Stimulated activated CD8-positive, alpha-beta memory T cell treated with anti-CD3 and anti-CD28 coated beads, Interleukin-12 subunit alpha, Interleukin-12 subunit beta, amount 100 ng/mL, for 1 hour (primary cell): ENCODE results near the gene ZNF717.
"Not testable (repeated sequence)": the region's sequence is repeated elsewhere in the genome, so short reads cannot be mapped to it uniquely, and the experiment has no call there.

Source experiments
- DNase-seq: peaks from one replicate; pipeline ENCODE4 v3.0.0-alpha.2; 2020; ENCODE audit warnings: low read depth

ZNF717 gene

DNA sequence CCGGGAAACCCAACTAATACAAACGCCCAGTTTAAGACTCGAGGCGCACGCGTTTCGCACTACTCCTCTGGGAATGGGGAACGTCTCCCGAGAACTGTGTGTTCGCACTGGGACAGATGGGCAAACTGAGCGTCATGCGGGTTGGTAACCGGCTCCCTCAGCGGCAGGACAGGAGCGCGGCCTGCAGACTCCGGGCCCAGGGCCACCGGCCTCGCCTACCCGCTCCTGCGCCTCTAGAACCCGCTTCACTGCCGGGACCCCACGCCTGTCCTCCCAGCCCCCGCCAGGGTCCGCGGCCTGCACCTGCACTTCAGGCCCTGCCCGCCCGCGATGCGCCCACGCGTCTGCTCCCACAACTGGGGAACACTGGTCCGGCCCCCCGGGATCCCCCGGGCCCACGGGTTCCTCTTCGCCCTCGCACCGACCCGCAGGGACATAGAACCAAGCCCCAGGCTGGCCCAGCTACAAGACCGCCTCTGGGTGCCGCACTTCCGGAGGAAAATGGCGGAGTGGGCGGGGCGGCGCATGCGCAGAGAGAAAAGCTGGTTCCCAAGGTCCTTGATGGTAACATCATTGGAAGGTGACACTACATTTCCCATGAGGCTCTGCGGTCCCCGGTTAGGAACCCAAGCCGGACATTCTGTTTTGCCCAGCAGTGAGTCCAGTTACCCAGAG is at the start of gene ZNF717:
Gene ZNF717 (minus strand): TSS at position 469 of the 675 bp plus-strand sequence. CDS start 2,187 bp downstream, outside the sequence.
- peak; percentile 87 for DNase-seq

- not testable (repeated sequence) for DNase-seq
Measured at GRCh38 chr3:75831076-75831475, 45.7 kb upstream of the ZNF717 start.

- DNase-seq = not testable (repeated sequence)
Measured at GRCh38 chr3:75818019-75818418, 32.7 kb upstream of the ZNF717 start.

GRCh38 chr3:75816287-75817180 is 31.2 kb upstream of the ZNF717 start:
- DNase-seq = not testable (repeated sequence)

DNA sequence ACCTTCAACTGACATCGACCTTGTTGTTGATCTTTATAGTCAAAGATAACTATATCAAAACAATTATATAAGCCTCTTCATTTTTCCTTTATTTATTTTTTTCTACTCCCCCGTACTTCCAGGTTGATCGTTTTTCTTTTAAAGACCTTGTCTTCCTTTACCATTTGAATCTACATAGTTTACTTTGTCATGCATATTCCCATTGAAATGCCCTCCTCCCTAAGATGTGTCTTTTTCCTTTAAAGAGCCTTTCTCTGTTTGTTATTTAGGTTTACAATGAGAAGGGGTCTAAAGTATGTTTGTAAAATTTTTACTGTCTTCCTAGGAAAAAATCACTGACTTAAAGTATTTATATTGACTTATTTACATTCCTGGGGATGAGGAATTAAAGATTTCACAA is 29.4 kb upstream of the ZNF717 start:
- DNase-seq = no peak

GRCh38 chr3:75782506-75782905 is 2.8 kb downstream of the ZNF717 start:
- no peak for DNase-seq

GRCh38 chr3:75781079-75781745 is 4.1 kb downstream of the ZNF717 start:
- no peak for DNase-seq

- DNase-seq = not testable (repeated sequence)
Measured at GRCh38 chr3:75777742-75778141, 7.6 kb downstream of the ZNF717 start.

DNA sequence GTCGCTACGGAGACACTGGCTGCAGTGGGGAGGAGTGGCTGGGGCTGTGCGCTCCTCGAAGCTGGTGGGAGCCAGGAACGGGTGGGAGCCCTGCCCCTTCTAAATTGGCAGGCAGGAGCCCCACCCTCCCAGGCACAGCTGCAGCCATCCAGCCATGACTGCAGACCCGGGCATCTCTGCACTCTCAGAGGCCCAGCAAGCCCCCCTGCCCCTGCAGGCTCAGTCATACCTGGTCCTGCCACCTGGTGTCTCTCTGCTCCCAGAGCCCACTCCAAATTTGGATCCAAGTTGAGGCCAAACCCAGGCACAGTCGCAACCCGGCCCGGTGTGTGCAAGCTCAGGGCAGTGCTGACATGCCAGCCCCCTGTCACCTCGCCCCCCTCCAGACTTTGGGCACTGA is 13.7 kb downstream of the ZNF717 start:
- DNase-seq = not testable (repeated sequence)

- DNase-seq = no peak
Measured at GRCh38 chr3:75768303-75769017, 16.9 kb downstream of the ZNF717 start.

DNA sequence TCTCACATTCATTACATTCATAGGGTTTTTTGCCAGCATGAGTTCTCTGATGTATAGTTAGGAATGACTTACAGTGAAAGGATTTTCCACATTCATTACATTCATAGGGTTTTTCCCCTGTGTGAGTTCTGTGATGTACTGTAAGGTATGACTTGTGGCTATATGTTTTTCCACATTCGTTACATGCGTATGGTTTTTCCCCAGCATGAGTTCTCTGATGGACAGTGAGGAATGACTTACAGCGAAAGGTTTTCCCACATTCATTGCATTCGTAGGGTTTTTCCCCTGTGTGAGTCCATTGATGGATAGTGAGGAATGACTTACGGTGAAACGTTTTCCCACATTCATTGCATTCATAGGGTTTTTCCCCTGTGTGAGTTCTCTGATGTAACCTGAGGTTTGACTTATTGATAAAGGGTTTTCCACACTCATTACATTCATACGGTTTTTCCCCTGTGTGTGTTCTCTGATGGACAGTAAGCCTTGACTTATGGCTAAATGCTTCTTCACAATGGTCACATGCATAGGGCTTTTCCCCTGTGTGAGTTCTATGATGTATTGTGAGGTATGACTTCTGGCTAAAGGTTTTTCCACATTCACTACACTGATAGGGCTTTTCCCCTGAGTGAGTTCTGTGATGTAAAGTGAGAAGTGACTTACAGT is 47.4 kb downstream of the ZNF717 start:
- DNase-seq = no peak

- DNase-seq = no peak
Measured at GRCh38 chr3:75727985-75728384, 57.4 kb downstream of the ZNF717 start.

GRCh38 chr3:75692061-75692460 is 93.3 kb downstream of the ZNF717 start:
- no peak for DNase-seq

DNA sequence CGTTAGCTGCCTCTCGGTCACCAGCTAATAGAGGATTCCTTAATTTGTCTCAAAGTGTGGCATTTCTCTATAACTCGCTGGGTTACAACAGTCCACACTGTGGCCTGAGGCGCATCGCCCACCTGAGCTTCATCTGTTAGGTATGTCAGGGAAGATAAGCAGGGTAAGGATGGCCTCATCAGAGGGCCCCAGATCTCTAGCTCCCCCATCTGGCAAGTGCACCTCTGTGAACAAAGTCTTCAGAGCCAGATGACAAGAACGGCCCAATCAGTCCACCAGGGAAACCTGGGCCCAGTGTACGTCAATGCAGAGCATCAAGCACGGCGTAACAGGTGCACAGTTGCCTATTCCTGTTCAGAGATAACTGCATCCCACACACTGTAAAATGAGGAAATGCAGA is 98.0 kb downstream of the ZNF717 start:
- DNase-seq = no peak
